Limb (tissue), 2 donors: ENCODE results near the gene OSBPL5.

Experiments
- DNase-seq, 2 donors: peaks; one replicate each; pipeline ENCODE4 v3.0.0-alpha.2; 2016; ENCODE audit errors: extremely low spot score in 2 of 2

OSBPL5 gene

DNA sequence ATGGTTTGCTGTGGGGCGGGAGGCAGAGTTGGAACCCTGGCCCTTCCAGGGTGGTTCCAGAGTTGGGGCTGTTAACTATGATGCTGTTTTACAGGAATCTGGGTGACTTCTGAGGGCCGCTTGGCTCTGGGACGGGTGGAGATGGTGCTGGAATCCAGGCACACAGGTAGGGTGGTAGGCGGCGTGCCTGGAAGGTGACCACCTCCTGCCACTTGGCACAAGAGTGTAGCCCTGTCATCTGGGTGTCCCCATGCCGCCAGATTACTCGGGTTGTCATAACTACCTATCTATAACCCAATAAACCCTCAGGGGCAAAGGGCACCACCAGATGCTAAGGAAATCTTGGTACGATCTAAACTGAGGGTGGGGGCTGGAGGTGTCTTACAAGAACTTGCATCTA lies 109.2 kb downstream of the OSBPL5 start:
- DNase-seq: no peak

DNA sequence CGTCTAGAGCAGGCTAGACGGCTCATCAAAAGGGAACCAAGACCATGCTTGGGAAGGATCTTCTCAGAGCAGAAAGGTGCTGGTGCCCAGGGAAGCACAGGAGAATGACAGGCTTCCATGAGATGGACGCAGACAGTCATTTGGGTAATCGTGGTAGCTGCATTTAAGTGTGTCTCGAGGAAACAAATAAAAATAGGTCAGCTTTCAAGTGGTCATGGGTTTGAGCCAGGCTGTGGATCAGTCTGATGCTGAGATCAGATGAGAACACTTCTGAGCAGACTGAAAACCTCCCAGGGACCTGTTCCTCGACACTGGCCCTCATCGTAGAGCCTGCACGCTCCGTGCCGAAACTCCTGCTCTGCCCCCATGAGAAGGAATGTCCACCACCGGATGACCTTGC lies 112.5 kb downstream of the OSBPL5 start:
- no peak for DNase-seq

DNA sequence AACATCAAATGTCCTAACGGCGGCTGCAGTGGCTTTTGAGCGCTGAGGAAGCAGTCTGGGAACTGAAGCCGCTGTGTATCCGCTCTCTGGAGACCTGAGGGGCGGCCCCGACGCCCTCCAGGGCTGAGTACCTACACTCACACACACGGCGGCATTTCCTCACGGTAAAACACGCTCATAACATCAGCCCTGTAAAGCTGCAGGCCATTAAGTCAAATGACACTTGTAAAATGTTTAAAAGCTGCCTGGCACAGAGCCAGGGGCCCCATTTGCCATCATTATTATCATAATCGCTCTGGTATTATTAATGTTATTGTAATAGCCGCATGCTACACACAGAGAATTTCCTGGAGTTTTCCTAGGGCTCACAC lies 113.0 kb downstream of the OSBPL5 start:
- DNase-seq: no peak

DNA sequence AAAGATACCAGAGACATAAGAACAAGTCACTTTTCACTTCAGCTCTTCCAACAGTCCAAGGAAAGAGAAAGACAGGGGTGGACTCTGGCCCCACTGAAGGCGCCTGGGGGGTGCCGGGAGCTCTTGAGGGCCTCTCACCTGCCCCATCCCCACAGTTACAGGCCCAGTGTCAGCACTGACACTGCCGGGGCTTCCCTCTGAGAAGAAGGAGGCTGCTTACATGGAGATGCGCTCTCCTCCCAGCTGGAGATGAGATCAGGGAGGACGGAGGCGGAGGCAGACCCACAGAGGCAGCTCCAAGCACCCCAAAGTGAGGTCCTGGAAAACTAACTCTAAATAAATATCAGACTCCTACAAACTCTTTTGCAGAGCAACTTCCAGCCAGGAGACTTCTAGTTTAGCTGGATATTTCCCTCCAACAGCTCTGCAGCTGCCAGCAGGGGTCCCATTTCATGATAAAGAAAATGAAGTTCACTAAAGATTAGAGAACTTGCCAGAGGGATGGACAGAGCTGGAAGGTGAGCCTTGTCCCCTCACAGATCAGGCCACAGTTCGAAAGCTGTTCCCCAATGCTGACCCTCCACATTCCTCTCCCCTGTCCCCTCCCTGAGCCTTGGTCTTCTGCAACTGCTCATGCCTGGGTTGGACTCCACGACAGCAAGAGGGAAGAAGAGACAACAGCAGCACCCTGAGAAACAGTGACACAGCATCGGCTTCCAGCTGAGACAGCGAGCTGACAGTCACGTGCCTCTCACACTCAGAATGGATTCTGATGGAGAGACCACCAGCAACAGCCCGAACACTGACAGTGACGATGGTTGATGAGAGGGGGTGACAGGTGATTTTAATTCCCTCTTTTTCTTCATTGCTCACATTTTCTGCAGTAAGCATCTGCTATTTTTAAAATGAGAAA lies 113.7 kb downstream of the OSBPL5 start:
- no peak for DNase-seq

DNA sequence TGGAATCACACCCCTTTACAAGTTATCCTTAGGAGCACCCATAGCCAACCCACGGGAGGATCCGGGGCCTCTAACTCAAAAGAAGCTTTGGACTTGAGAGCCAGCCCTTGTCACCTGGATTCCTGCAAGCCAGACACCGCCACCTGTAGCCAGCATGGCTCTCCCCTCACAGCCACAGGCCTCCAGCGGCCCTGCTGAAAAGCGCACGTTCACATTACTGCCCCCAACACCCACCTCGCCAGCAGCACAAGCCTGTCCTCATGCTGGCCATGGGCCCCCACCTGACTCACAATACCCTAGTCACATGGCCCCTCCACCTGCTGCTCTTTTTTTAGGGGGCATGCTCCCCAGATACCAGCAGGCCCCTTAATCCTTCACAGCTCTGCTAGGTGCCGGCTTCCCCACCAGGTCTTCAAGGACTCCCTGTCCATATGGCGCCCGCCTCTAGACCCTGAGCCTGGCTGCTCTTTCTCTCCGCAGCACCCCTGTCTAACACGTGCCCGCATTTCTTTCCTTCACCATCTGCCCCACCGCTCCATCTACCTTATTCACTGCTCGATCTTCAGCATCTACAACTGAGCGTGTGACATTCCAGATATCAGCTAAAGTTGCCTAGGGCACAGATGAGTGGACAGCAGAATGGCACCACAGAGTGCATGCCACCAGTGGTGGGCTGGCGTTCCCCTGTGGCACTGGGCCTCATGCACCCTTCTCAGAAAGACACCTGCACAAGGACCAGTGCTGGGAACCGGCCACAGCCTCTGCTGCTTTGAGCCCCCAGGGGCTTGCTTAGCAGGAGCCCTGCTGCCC lies 114.5 kb downstream of the OSBPL5 start:
- DNase-seq: no peak

DNA sequence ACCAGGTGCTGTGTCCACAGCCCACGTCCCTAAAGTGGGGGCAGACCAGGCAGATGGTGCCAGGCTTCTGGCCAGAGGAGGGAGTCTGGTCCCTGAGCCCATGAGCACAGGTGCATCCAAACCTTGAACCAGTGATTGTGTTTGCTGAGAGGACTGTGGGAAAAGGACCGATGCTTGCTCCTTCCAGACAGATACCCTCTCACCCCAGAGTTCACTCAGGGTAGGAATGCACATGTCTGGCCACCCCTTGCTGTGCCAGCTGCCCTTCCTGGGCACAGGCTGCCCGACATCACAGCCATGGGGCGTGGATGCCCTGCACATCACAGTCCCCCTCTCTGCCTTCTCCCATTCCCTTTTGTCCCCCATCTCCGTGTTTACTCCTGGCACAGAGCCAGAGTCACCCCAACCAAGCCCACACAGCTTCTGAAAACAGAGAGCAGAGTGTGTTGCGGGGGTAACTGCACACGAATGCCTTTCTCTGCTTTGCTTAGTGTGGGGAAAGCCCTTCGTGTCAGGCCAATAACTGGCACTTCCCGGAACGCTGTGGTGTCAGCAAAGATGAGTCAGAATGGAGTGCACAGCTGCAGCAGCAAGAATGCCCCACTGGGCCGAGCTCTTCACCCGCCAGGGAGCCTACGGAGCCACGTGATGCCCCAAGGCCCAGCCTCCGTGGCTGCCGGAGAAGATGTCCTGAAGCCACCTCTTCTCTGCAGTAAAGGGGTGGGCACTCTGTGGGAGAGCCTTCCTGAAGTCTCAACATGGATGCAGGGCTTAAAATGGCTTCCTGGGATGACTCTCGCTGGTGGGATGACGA lies 115.5 kb downstream of the OSBPL5 start:
- DNase-seq: no peak

DNA sequence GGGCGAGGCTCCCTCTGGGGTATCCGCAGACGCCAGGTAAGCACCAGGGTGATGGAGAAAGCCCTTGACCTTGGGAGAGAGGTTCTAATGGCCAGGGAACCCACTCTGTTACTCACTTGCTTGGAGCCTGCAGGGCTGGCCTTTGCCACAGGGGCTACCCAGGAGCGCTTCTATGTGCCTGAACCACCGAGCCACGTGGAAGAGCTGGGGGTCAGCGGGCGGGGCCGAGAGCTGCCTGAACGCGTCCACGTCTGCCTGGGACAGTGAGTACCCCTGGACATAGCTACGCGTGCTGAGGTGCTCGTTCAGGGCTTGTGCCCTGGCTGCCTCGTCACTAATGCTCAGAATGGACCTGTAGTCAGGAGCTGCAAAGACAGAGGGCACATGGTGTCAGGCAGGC lies 117.5 kb downstream of the OSBPL5 start:
- no peak for DNase-seq

DNA sequence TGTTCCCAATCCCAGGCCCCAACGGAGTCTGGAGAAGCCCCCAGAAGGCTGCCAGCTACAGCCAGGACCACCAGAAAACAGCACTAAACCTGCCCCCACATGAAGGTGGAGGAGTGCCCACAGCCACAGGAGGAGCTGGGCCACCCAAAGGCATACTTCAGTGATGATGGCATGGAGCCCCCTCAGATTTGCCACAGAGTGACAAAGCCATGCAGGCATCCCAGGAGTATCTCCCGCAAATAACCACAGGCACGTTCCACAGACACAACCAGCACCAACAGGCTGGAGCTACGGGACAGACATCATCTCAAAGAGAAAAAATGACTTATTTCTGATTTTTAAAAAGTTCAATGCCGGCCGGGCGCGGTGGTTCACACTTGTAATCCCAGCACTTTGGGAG lies 118.5 kb downstream of the OSBPL5 start:
- no peak for DNase-seq

DNA sequence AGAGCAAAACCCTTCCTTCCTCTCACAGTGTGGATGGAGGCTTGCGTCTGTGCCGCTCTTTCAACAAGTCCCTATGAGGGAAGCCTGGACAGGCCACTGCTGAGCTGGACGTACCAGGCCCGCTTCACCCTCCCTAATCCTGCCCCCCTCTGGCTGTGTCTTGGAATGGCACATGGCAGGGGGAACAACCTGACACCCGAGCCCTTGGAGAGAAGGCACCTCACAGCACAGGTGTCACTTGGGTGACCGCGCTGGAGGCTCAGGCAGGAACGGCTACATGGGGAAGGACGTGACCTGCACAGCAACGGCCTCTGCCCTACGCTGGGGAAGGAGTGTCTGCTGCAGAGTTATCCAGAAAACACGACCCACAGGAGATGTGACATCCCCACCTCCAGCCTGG lies 118.9 kb downstream of the OSBPL5 start:
- DNase-seq: no peak

DNA sequence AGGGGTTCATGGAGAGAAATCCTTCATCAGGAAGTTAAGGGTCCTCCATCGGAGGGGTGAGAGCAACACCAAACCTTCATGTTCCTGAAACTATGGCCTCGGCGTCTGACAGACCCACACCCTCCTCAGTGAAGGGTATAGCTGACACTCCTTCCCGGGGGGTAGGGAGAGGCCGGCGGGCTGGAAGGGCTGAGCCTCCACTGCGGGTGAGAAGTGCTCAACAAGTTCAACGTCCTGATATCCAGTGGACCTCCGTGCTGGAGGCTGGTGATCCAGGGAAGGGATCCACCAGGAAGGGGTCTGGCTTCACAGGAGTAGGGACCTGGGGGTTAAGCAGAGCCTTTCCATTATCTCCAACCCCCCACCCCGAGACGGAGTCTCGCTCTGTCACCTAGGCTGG lies 120.2 kb downstream of the OSBPL5 start:
- DNase-seq: no peak

DNA sequence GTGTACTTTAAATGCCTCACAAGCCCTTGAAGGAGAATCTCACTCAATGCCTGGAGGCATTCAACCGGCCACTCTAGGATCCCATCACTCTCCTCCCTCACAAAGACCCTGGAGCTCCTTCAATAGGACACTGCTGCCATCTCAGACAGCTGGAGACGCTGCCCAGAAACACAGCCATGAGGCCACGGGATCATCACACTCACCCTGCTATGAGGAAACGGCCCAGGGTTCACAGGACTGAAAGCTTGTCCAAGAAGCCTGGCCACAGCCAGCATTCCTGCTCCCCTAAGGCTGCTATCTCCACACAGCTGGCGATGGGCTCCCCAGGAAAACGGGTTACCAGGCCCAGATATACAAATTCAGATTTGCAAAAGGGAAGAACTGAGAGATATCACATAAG lies 121.1 kb downstream of the OSBPL5 start:
- no peak for DNase-seq

DNA sequence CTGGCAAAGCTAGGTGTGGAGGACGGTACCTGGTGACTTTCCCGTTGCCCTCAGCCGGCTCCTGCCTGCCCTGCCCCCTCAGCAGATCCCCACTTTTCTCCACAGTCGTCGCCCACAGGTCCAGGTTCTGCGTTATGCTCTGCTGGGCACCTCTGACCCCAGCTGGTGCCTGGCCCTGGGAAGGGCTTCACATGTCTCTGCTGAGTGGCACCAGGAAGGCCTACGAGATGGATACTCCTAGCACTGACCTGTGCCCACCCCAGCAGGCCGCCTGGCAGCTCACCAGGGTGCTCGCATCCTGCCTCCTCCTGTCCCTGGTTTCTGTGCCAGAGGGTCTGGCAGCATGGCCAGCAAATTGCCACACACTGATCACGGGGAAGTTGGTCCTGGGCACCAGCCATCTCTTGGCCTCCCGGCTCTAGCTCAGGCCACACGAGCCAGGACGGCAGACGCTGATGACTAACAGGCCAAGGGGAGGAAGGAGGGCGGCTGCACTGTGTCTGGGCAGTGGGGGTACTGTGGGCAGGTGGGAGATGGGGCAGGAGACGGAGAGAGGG lies 121.7 kb downstream of the OSBPL5 start:
- DNase-seq: no peak

DNA sequence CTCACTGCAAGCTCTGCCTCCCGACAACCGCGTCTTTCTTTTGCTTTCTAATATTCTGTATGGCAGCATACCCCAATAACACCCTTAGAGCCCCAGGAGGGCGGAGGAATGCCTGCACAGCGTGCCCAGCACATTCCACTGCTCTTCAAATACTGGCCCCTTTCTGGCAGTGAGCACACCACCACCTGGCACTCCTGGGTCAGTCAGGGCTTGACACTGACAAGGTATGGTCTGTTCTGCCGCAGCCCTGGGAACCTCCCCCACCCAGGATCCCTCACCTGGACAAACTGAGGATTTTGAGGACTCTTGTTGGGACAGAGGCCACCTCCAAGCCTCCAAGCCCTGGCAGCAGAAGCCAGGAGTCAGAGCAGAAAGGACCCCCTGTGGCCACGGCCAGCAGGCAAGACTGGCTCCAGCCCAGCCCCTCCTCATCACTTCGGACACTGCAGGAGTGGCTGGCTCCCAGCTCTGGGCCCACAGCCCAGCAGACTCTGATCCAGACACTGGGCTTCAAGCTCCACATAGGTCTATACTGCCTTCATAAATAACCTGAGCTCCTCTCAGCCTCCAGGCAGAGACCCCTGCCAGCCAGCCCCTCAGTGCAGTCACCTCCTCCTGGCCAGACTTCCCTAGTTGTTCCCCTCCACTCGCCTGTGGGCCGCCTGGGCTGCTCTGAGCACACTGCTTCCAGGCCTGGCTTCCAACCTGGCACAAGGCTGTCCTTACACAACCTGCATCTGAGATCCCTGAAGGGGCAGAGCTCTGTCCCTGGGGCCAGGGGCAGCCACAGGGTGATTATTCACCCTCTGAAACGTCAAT lies 122.4 kb downstream of the OSBPL5 start:
- DNase-seq: no peak

DNA sequence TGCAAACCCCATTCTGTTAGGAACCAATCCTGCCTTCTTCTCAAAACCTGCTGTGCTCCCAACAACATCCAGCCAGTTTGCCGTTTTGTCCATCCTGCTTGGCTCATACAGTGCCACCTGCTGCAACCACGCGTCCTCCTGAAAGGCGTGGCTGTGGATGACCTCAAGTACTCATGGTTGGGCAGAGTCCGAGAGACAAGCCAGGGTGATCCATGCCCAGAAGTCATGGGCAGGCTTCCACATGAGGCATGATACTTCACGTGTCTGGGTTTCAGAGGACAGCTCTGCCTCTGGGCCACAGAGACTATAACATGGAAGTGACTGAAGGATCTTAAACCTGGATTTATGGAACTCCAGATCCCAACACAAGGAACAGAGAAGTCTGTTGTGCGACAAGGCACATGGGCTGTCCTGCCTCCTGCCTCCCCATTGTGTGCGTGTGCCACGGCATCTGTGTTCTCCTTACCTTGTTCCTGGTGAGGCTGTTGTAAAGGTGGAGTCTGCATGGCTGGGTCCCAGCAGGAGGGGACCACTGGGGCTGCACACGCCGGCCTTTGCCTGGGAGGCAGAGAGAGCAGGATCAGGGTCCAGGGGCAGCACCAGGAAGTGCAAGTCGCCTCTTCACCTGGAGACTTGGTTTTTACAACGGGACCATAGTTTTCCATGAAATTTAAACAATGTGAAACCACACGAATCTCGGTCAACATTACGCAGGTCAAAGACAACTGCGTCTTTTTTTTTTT lies 123.2 kb downstream of the OSBPL5 start:
- no peak for DNase-seq

DNA sequence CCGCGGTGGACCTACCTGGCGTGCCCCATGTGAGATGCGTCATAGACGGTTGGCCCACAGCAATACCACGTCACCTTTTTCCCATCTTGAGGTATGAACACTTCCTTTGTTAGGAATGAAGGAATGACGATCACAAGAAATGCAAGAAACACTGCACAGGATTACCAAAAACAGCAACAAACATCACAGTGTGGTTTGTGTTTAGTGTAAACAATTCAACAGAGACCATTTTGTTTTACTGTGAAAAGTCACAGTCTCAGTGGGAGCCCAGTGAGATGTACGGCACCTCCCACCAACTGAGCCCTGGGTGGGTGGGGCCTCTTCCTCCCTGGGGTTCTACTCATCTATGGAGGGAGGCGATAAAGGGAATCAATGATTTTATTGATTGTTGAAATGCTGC lies 124.2 kb downstream of the OSBPL5 start:
- DNase-seq: no peak

DNA sequence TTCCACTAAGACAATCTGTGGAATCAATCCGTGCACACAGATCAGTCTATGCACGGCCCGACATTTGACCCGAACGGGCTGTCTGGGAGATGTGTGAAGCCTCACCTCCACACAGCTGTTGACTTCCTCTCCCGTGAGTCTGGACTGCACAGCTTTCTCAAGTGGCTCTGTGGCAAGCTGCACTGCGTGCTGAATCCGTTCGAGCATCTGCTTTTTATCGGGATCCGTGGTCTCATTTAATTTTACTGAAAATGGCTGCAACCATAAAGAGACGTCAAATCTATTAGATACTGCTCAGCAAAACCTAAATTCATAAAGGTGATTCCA lies 127.2 kb downstream of the OSBPL5 start:
- no peak for DNase-seq
